HG03457 (cell line): Measurements from ENCODE around the gene DZIP1L.

ENCODE experiments used
- ATAC-seq: cut with Tn5 transposase; IDR thresholded peaks from one replicate; pipeline ENCODE4 v1.9.1; 2021; ENCODE audit warnings: moderate number of reproducible peaks; ENCODE audit not compliant: unreplicated experiment

DZIP1L gene

DNA sequence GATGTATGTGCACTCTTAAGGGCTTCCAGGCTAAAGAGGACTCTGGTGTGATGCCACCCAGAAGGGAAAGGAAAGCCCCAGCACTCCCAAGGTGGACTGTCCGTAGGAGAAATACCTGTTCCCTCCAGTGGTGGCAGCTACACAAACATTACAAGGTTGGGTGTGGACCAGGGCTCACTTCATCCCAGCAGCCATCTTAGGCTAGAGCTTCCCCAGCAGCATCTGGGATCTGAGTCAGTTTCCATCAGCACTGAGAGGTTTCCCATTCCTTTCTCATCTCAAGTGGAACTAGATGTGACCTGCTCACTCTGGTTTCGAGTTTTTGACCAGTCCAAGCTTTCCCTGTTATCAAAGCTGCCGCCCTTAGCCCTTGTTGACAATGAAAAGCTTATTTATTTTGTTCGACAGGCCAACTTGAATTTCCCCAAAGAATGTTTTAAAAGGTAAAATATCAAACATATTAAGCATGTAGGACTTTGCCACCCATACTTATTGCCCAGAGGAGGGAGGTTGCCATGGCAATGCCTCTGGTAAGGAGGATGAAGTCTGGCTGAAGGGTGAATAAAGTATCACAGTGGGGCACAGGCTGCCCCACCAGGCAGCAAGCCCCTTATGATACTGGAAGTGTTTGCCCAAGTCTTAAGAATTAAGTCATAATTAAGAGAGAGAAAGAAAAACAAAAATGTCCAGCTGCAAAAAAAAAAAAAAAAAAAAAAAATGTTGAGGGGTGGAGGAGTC lies 76.5 kb downstream of the DZIP1L start:
- ATAC-seq, result no peak

DNA sequence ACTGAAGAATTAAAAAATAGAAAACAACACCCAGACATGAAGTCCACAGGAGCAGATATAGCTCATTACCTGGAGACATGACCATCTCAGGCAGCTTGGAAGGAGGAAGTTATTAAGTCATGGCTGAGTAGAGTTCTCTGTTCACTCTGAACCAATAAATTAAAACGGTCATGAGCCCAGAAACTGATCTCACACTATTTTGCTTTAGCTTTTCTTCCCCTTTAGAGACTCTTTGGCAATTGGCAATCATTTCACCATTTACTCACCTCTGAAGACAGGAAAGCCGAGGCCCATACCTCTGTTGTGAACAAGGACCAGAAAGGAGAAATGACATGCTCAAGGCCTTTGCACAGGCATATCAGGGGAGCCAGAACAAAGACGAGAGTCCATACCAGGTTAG lies 78.8 kb downstream of the DZIP1L start:
- ATAC-seq, result no peak

- no peak for ATAC-seq
These were observed 80.5 kb downstream of the DZIP1L start for GRCh38 chr3:138034918-138035317.

DNA sequence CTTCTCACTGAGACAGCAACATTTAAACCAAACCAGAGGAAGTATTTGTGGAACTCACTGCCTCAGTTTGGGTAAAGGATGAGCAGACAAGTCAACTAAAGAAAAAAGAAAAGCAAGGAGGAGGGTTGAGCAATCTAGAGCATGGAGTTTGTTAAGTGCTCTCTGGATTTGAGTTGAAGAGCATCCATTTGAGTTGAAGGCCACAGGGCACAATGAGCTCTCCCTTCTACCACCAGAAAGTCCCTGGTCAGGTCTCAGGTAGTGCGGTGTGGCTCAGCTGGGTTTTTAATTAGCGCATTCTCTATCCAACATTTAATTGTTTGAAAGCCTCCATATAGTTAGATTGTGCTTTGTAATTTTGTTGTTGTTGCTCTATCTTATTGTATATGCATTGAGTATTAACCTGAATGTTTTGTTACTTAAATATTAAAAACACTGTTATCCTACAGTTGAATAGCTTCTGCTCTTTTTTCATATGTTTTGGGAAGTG lies 82.2 kb downstream of the DZIP1L start:
- ATAC-seq, result no peak

DNA sequence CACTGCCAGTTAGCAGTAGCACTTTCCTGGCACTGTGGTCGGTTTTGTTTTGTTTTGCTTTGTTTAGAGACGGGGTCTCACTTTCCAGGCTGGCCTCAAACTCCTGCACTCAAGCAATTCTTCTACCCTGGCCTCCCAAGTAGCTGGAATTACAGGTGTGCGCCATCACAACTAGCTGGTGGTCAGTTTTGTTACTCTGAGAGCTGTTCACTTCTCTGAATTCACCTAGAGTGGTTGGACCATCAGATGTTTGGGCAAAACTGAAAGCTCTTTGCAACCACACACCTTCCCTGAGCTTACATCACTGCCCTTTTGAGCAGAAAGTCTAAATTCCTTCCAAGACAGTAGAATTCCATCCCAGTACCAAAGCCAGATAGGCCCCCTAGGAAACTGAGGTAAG lies 82.8 kb downstream of the DZIP1L start:
- ATAC-seq, result peak; percentile 42

DNA sequence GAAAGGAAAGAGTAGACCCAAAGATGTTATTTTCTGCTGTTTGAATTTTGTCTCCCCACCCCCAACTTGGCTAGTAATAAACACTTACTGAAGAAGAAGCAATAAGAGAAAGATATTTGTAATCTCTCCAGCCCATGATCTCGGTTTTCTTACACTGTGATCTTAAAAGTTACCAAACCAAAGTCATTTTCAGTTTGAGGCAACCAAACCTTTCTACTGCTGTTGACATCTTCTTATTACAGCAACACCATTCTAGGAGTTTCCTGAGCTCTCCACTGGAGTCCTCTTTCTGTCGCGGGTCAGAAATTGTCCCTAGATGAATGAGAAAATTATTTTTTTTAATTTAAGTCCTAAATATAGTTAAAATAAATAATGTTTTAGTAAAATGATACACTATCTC lies 83.9 kb downstream of the DZIP1L start:
- no peak for ATAC-seq

DNA sequence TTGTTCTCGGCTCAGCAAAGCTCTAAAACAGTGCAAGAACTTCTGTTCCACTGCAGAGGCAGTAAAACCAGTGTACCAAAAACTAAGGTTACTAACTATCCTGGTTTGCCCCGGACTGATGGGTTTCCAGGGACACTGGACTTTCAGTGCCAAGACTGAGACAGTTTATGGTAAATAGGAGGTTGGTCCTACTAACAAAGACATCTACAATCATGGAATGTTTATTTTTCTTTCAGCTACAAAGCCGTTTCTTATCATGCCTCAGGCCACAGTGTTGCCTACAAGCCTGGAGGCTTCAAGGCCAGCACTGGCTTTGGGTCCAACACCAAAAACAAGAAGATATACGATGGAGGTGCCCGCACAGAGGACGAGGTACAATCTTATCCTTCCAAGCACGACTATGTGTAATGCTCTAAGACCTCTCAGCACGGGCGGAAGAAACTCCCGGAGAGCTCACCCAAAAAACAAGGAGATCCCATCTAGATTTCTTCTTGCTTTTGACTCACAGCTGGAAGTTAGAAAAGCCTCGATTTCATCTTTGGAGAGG lies 84.6 kb downstream of the DZIP1L start:
- ATAC-seq, result no peak

- ATAC-seq, result no peak
These were observed 87.6 kb downstream of the DZIP1L start for GRCh38 chr3:138027821-138028220.

GRCh38 chr3:138025553-138025952 lies 89.9 kb downstream of the DZIP1L start:
- no peak for ATAC-seq

- ATAC-seq, result no peak
These were observed 91.7 kb downstream of the DZIP1L start for GRCh38 chr3:138023754-138024153.

GRCh38 chr3:138019281-138020069 lies 95.9 kb downstream of the DZIP1L start:
- no peak for ATAC-seq

DNA sequence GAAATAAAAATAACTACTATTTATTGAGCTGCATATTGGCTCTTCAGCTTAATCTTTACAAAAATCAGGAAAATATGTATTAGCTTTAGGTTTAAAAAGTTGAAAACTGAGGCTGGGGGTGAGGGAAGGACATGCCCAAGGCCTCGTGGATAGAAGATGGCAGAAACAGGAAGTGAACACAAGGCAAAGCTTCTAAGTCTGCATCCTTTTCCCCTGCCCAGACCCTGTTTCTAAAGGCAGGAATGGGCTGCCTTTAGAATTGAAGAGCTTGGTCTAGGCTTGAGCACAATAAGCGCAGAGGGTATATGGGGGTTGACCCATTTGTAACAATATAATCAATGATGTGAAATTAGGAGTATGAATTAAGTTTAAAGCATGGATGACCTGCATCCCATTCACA lies 99.3 kb downstream of the DZIP1L start:
- no peak for ATAC-seq

GRCh38 chr3:138012526-138012925 lies 102.9 kb downstream of the DZIP1L start:
- no peak for ATAC-seq
